Neural progenitor cell (in vitro differentiated cells): ENCODE measurements around the gene DLX6. TPM values are rescaled to one million over a fixed set of nuclear protein-coding genes. Genes with fewer than 3 reads are reported as not detected.

Experiments used
- DNase-seq: peaks from one replicate; pipeline ENCODE4 v3.0.0-alpha.2; 2016; ENCODE audit warnings: low spot score
- H2AFZ ChIP-seq: fragments of 200-600 bp; sonication (generic); replicated peaks from 2 replicates; pipeline ENCODE4 v1.6.1; 2016; ENCODE audit warnings: antibody characterized with exemption
- H3F3A ChIP-seq: fragments of 200-600 bp; sonication (generic); 2 replicates; pipeline ENCODE4 v1.6.1; 2016; ENCODE audit warnings: antibody characterized with exemption, low read depth
- H3K27ac ChIP-seq: fragments of 200-600 bp; sonication (generic); 2 replicates; pipeline ENCODE4 v1.5.1; 2016; ENCODE audit warnings: mild to moderate bottlenecking
- H3K27me3 ChIP-seq: fragments of 200-600 bp; sonication (generic); 2 replicates; pipeline ENCODE4 v1.6.1; 2016; ENCODE audit warnings: mild to moderate bottlenecking, moderate library complexity
- H3K36me3 ChIP-seq: fragments of 200-600 bp; sonication (generic); 2 replicates; pipeline ENCODE4 v1.5.1; 2016
- H3K4me1 ChIP-seq: fragments of 200-600 bp; sonication (generic); 2 replicates; pipeline ENCODE4 v1.6.1; 2016; ENCODE audit warnings: mixed run types
- H3K4me2 ChIP-seq: fragments of 200-600 bp; sonication (generic); 2 replicates; pipeline ENCODE4 v1.6.1; 2016
- H3K4me3 ChIP-seq: fragments of 200-600 bp; sonication (generic); 2 replicates; pipeline ENCODE4 v1.5.1; 2016
- H3K79me2 ChIP-seq: fragments of 200-600 bp; sonication (generic); 2 replicates; pipeline ENCODE4 v1.6.1; 2016; ENCODE audit warnings: low read depth
- H3K9ac ChIP-seq: fragments of 200-600 bp; sonication (generic); 2 replicates; pipeline ENCODE4 v1.6.1; 2016
- H3K9me3 ChIP-seq: fragments of 200-600 bp; sonication (generic); 2 replicates; pipeline ENCODE4 v1.5.1; 2016; ENCODE audit warnings: low read depth
- H4K20me1 ChIP-seq: fragments of 200-600 bp; sonication (generic); 2 replicates; pipeline ENCODE4 v1.6.1; 2016; ENCODE audit warnings: low read depth
- H3K27ac Mint-ChIP-seq: 3 replicates; pipeline ENCODE4 v1.8.0; 2021; ENCODE audit warnings: mixed read lengths
- H3K27me3 Mint-ChIP-seq: 2 replicates; pipeline ENCODE4 v1.8.0; 2022; ENCODE audit warnings: low read depth, mild to moderate bottlenecking, inconsistent platforms, moderate library complexity, mixed read lengths; ENCODE audit not compliant: insufficient read depth
- H3K36me3 Mint-ChIP-seq: 3 replicates; pipeline ENCODE4 v1.8.0; 2021; ENCODE audit warnings: mixed read lengths
- H3K4me1 Mint-ChIP-seq: 3 replicates; pipeline ENCODE4 v1.8.0; 2021; ENCODE audit warnings: mixed read lengths
- H3K4me3 Mint-ChIP-seq: 3 replicates; pipeline ENCODE4 v1.8.0; 2021; ENCODE audit warnings: mild to moderate bottlenecking, moderate library complexity, mixed read lengths
- H3K9me3 Mint-ChIP-seq: 3 replicates; pipeline ENCODE4 v1.8.0; 2020; ENCODE audit warnings: mixed read lengths
- CTCF ChIP-seq: fragments of 200-600 bp; sonication (generic); IDR thresholded peaks from 2 replicates; pipeline ENCODE4 v1.5.1; 2017; ENCODE audit warnings: antibody characterized with exemption, mild to moderate bottlenecking
- EZH2 ChIP-seq: fragments of 200-600 bp; sonication (generic); IDR thresholded peaks from 2 replicates; pipeline ENCODE4 v1.6.1; 2017; ENCODE audit warnings: antibody characterized with exemption, mild to moderate bottlenecking, moderate library complexity
- EZH2phosphoT487 ChIP-seq: fragments of 200-600 bp; sonication (generic); IDR thresholded peaks from 2 replicates; pipeline ENCODE4 v1.6.1; 2017; ENCODE audit warnings: antibody characterized with exemption
- total RNA-seq: library from RNA; depleted of rRNA; stranded (reverse); fragments of >200 nt; gene quantifications from 2 replicates; pipeline ENCODE4 v1.2.3, GENCODE V29; 2015; ENCODE audit warnings: low replicate concordance

DLX6 gene
- total RNA-seq, 1 donor from 2014 or later = not detected

GRCh38 chr7:97024209-97025129, 19.1 kb downstream of the DLX6 start, which contains the start of gene DLX5:
Gene DLX5 (minus strand): TSS chr7:97024831. CDS start chr7:97024623, 208 bp downstream.
- Histone ChIP-seq H3F3A (peaks cover 45% of the 10 kb centered on the region), H3K27ac (no peak within 1 kb of the TSS), H2AFZ (peak within 1 kb of the TSS; percentile 57), H3K36me3 (no peaks in the 10 kb centered on the region), H3K9ac (no peak within 1 kb of the TSS), H3K9me3 (no peaks in the 10 kb centered on the region), H3K4me2 (peak within 1 kb of the TSS; percentile 78), H4K20me1 (peaks cover 69% of the 10 kb centered on the region), H3K4me3 (peak within 1 kb of the TSS; percentile 49), H3K79me2 (no peaks in the 10 kb centered on the region), H3K27me3 (peaks cover 100% of the 10 kb centered on the region), H3K4me1 (peaks cover 42% of the 10 kb centered on the region)
- peaks cover 75% of the 10 kb centered on the region for H3K27me3 Mint-ChIP-seq
- H3K9me3 Mint-ChIP-seq = no peaks in the 10 kb centered on the region
- DNase-seq = peak; percentile 90
- H3K36me3 Mint-ChIP-seq = peaks cover 2% of the 10 kb centered on the region
- no peak within 1 kb of the TSS for H3K27ac Mint-ChIP-seq
- peak within 1 kb of the TSS; percentile 84 for H3K4me3 Mint-ChIP-seq
- peaks cover 50% of the 10 kb centered on the region for H3K4me1 Mint-ChIP-seq
- TF ChIP-seq EZH2phosphoT487 (peak; percentile 40), CTCF (no peak), EZH2 (peak; percentile 59)

- peak overlapping the region; percentile 84 for H3K4me3 Mint-ChIP-seq
- H3K36me3 Mint-ChIP-seq = peaks cover 2% of the 10 kb centered on the region
- no peak overlapping the region for H2AFZ ChIP-seq
These were observed 19.8 kb downstream of the DLX6 start for GRCh38 chr7:97025130-97025499.

GRCh38 chr7:97025983-97026714, 20.8 kb downstream of the DLX6 start:
- Mint-ChIP-seq H3K36me3 (peaks cover 2% of the 10 kb centered on the region), H3K27ac (no peak overlapping the region), H3K4me3 (peak overlapping the region; percentile 60), H3K9me3 (no peaks in the 10 kb centered on the region), H3K27me3 (peaks cover 63% of the 10 kb centered on the region), H3K4me1 (peaks cover 47% of the 10 kb centered on the region)
- Histone ChIP-seq H2AFZ (no peak overlapping the region), H3K4me2 (peak overlapping the region; percentile 78), H3F3A (peaks cover 41% of the 10 kb centered on the region), H3K9me3 (no peaks in the 10 kb centered on the region), H3K36me3 (no peaks in the 10 kb centered on the region), H3K27ac (no peak overlapping the region), H3K9ac (no peak overlapping the region), H3K27me3 (peaks cover 100% of the 10 kb centered on the region), H3K4me1 (peaks cover 35% of the 10 kb centered on the region), H3K4me3 (peak overlapping the region; percentile 30), H4K20me1 (peaks cover 52% of the 10 kb centered on the region), H3K79me2 (no peaks in the 10 kb centered on the region)
- peak; percentile 90 for TF ChIP-seq EZH2phosphoT487
- no peak for TF ChIP-seq CTCF
- TF ChIP-seq EZH2 = peak; percentile 82
- peak; percentile 53 for DNase-seq

More at GRCh38 chr7:97025130-97025499, 19.8 kb downstream of the DLX6 start:
- peaks cover 42% of the 10 kb centered on the region for H3K4me1 ChIP-seq
- Mint-ChIP-seq H3K4me1 (peaks cover 50% of the 10 kb centered on the region), H3K9me3 (no peaks in the 10 kb centered on the region), H3K27me3 (peaks cover 69% of the 10 kb centered on the region), H3K27ac (no peak overlapping the region)
- DNase-seq = no peak
- H3K4me3 ChIP-seq = peak overlapping the region; percentile 49
- peaks cover 45% of the 10 kb centered on the region for H3F3A ChIP-seq
- H3K4me2 ChIP-seq = peak overlapping the region; percentile 78
- no peaks in the 10 kb centered on the region for H3K79me2 ChIP-seq
- H3K27ac ChIP-seq = no peak overlapping the region
- no peak overlapping the region for H3K9ac ChIP-seq
- no peaks in the 10 kb centered on the region for H3K9me3 ChIP-seq
- H3K27me3 ChIP-seq = peaks cover 100% of the 10 kb centered on the region
- TF ChIP-seq EZH2phosphoT487 (no peak), EZH2 (no peak), CTCF (no peak)
- peaks cover 63% of the 10 kb centered on the region for H4K20me1 ChIP-seq
- no peaks in the 10 kb centered on the region for H3K36me3 ChIP-seq
